IMR-90 (cell line): ENCODE data around the gene DYRK1B. TPM values are rescaled to one million over a fixed set of nuclear protein-coding genes. Genes with fewer than 3 reads are reported as not detected.

ENCODE experiments used
- ATAC-seq: fragments of 200-7000 bp; cut with Tn5 transposase; 2 replicates; pipeline ENCODE4 v1.9.1; 2020; ENCODE audit warnings: low read depth, mild to moderate bottlenecking, moderate library complexity
- BruUV-seq: library from RNA; stranded (reverse); fragments of 400-500 nt; replicated peaks from 2 replicates; lab custom pipeline; 2021; lab: Mats Ljungman, UMichigan
- CTCF ChIA-PET: fragments of 300-600 bp; formaldehyde crosslinking; extraction: SDS; loops from one replicate; lab custom pipeline; 2021; ENCODE audit warnings: antibody characterized with exemption; lab: Yijun Ruan, JAX
- POLR2A ChIA-PET: fragments of 300-600 bp; sonication (Branson Sonifier 250); formaldehyde crosslinking; loops from one replicate; lab custom pipeline; 2022; ENCODE audit warnings: antibody characterized with exemption; ENCODE audit not compliant: unreplicated experiment; lab: Charles Lee
- DNase-seq: peaks from one replicate; pipeline ENCODE4 v3.0.0; 2013
- H2AFZ ChIP-seq: replicated peaks from 2 replicates; pipeline ENCODE3; 2013; ENCODE audit warnings: low read length, mild to moderate bottlenecking; ENCODE audit not compliant: poor library complexity
- H2AK5ac ChIP-seq: 2 replicates; pipeline ENCODE4 v1.6.1; 2013; ENCODE audit warnings: low read depth, low read length, inconsistent platforms
- H2AK9ac ChIP-seq: replicated peaks from 2 replicates; pipeline ENCODE3; 2013; ENCODE audit warnings: mild to moderate bottlenecking, low read depth, low read length, moderate library complexity; ENCODE audit not compliant: poor library complexity
- H2BK120ac ChIP-seq: 2 replicates; pipeline ENCODE4 v1.6.1; 2013; ENCODE audit warnings: low read depth, low read length, inconsistent platforms
- H2BK15ac ChIP-seq: 3 replicates; pipeline ENCODE4 v1.6.1; 2013; ENCODE audit warnings: low read depth, low read length, inconsistent platforms
- H2BK20ac ChIP-seq: 2 replicates; pipeline ENCODE4 v1.6.1; 2013; ENCODE audit warnings: low read depth, mild to moderate bottlenecking, inconsistent platforms, low read length, moderate library complexity
- H2BK5ac ChIP-seq: 2 replicates; pipeline ENCODE4 v1.6.1; 2013; ENCODE audit warnings: mild to moderate bottlenecking, low read depth, low read length, inconsistent platforms; ENCODE audit not compliant: poor library complexity, severe bottlenecking
- H3K14ac ChIP-seq: replicated peaks from 2 replicates; pipeline ENCODE4 v1.6.1; 2013; ENCODE audit warnings: low read depth, low read length, inconsistent platforms
- H3K18ac ChIP-seq: 2 replicates; pipeline ENCODE4 v1.6.1; 2013; ENCODE audit warnings: low read depth, low read length, control low read depth
- H3K23ac ChIP-seq: 2 replicates; pipeline ENCODE4 v1.6.1; 2013; ENCODE audit warnings: low read depth, low read length, inconsistent platforms
- H3K27ac ChIP-seq: 2 replicates; pipeline ENCODE4 v1.5.1; 2013; ENCODE audit warnings: mild to moderate bottlenecking, control low read depth, low read length; ENCODE audit not compliant: insufficient read depth
- H3K27me3 ChIP-seq: 2 replicates; pipeline ENCODE4 v1.6.1; 2013; ENCODE audit warnings: low read length; ENCODE audit not compliant: control insufficient read depth, insufficient read depth
- H3K36me3 ChIP-seq: 2 replicates; pipeline ENCODE4 v1.6.1; 2013; ENCODE audit warnings: low read length, mixed read lengths; ENCODE audit not compliant: control insufficient read depth, insufficient read depth
- H3K4ac ChIP-seq: 2 replicates; pipeline ENCODE4 v1.6.1; 2013; ENCODE audit warnings: low read depth, low read length, inconsistent platforms
- H3K4me1 ChIP-seq: 2 replicates; pipeline ENCODE4 v1.6.1; 2013; ENCODE audit warnings: low read length, mixed read lengths; ENCODE audit not compliant: control insufficient read depth, insufficient read depth
- H3K4me2 ChIP-seq: 2 replicates; pipeline ENCODE4 v1.6.1; 2013; ENCODE audit warnings: low read depth, mild to moderate bottlenecking, control low read depth, low read length, moderate library complexity
- H3K4me3 ChIP-seq: 2 replicates; pipeline ENCODE4 v1.5.1; 2013; ENCODE audit warnings: low read depth, mild to moderate bottlenecking, control low read depth, low read length, moderate library complexity; ENCODE audit not compliant: insufficient read depth
- H3K56ac ChIP-seq: 2 replicates; pipeline ENCODE4 v1.6.1; 2013; ENCODE audit warnings: low read length, inconsistent platforms; ENCODE audit not compliant: insufficient read depth; ENCODE audit errors: extremely low read depth
- H3K79me1 ChIP-seq, 2 experiments: 2 replicates each; pipeline ENCODE4 v1.6.1; 2013; ENCODE audit warnings: low read length in 2 of 2, inconsistent platforms in 1 of 2, low read depth in 1 of 2
- H3K9ac ChIP-seq: 2 replicates; pipeline ENCODE4 v1.6.1; 2013; ENCODE audit warnings: low read depth, low read length, control low read depth
- H3K9me1 ChIP-seq: 2 replicates; pipeline ENCODE4 v1.6.1; 2013; ENCODE audit warnings: low read length, inconsistent platforms; ENCODE audit not compliant: insufficient read depth
- H3K9me3 ChIP-seq: 2 replicates; pipeline ENCODE4 v1.6.1; 2013; ENCODE audit warnings: low read length; ENCODE audit not compliant: control insufficient read depth, insufficient read depth
- H4K20me1 ChIP-seq: 2 replicates; pipeline ENCODE4 v1.6.1; 2013; ENCODE audit warnings: low read length, inconsistent platforms; ENCODE audit not compliant: insufficient read depth
- H4K5ac ChIP-seq: 2 replicates; pipeline ENCODE4 v1.6.1; 2013; ENCODE audit warnings: mild to moderate bottlenecking, low read depth, low read length, control low read depth
- H4K8ac ChIP-seq, 2 experiments: 2 replicates each; pipeline ENCODE4 v1.6.1; 2013; ENCODE audit warnings: low read depth in 2 of 2, low read length in 2 of 2, control low read depth in 1 of 2, inconsistent platforms in 1 of 2
- H4K91ac ChIP-seq: 2 replicates; pipeline ENCODE4 v1.6.1; 2013; ENCODE audit warnings: low read depth, low read length, inconsistent platforms; ENCODE audit not compliant: insufficient read depth
- BHLHE40 ChIP-seq: fragments of 150-350 bp; IDR thresholded peaks from 2 replicates; pipeline ENCODE4 v1.6.1; 2016; ENCODE audit warnings: mild to moderate bottlenecking, low read depth, low read length
- CHD1 ChIP-seq: IDR thresholded peaks from 2 replicates; pipeline ENCODE4 v1.6.1; 2012; ENCODE audit warnings: low read depth, low read length, improper control_type of control experiment
- MAFK ChIP-seq: IDR thresholded peaks from 2 replicates; pipeline ENCODE4 v1.6.1; 2012; ENCODE audit warnings: low read depth, low read length, improper control_type of control experiment
- MXI1 ChIP-seq: IDR thresholded peaks from 2 replicates; pipeline ENCODE4 v1.6.1; 2012; ENCODE audit warnings: low read depth, mild to moderate bottlenecking, low read length, moderate library complexity, borderline replicate concordance
- POLR2A ChIP-seq: IDR thresholded peaks from 2 replicates; pipeline ENCODE4 v1.6.1; 2012; ENCODE audit warnings: mild to moderate bottlenecking, low read depth, low read length
- RCOR1 ChIP-seq: IDR thresholded peaks from 2 replicates; pipeline ENCODE4 v1.6.1; 2012; ENCODE audit warnings: mild to moderate bottlenecking, low read length, improper control_type of control experiment; ENCODE audit not compliant: insufficient replicate concordance
- WGBS, 2 experiments: methylation state at CpG; one replicate each; pipeline versions ENCODE4 v1.1.5 to v1.1.7; 2013; ENCODE audit warnings: missing lambda C conversion rate in 2 of 2; ENCODE audit not compliant: insufficient read length in 1 of 2; ENCODE audit errors: extremely low coverage in 2 of 2; 5-methylcytosine and 5-hydroxymethylcytosine counted together
- dilution Hi-C: fragments of 300-500 bp; cut with HindIII; formaldehyde crosslinking; loops from one replicate; pipeline ENCODE4 v1.14.3; 2018; ENCODE audit warnings: low sequenced_read_pairs; ENCODE audit not compliant: unreplicated experiment
- in situ Hi-C: fragments of 300-500 bp; cut with MboI; formaldehyde crosslinking; loops from 3 replicates; pipeline ENCODE4 v1.14.3; 2019; ENCODE audit warnings: low sequenced_read_pairs, inconsistent platforms, mixed read lengths
- intact Hi-C: fragments of 100-400 bp; cut with micrococcal nuclease; formaldehyde crosslinking; loops from 2 replicates; pipeline ENCODE4 v1.10.0; 2022
- polyA plus RNA-seq, 3 experiments: library from polyadenylated mRNA; depleted of rRNA; stranded (reverse); fragments of >200 nt; gene quantifications; 2 replicates each; pipeline ENCODE4 v1.2.3, GENCODE V29; 2012; ENCODE audit warnings: low replicate concordance in 1 of 3
- total RNA-seq: library from RNA; depleted of rRNA; stranded (reverse); fragments of >200 nt; gene quantifications from 2 replicates; pipeline ENCODE4 v1.2.3, GENCODE V29; 2012
- TF ChIP-seq, protein P1 (sequence below): fragments of 150-350 bp; IDR thresholded peaks from 2 replicates; pipeline ENCODE4 v1.6.1; 2017; ENCODE audit warnings: mild to moderate bottlenecking, antibody characterized with exemption, low read length, low read depth
- TF ChIP-seq, protein P2 (sequence below): fragments of 150-350 bp; IDR thresholded peaks from 2 replicates; pipeline ENCODE4 v1.6.1; 2016; ENCODE audit warnings: low read depth, mild to moderate bottlenecking, low read length, moderate library complexity, borderline replicate concordance

DYRK1B gene
- total and polyA plus RNA-seq, 2 of the 4 experiments (the other 2 are of a cell fraction) = 2.7 to 11.4 TPM

DNA sequence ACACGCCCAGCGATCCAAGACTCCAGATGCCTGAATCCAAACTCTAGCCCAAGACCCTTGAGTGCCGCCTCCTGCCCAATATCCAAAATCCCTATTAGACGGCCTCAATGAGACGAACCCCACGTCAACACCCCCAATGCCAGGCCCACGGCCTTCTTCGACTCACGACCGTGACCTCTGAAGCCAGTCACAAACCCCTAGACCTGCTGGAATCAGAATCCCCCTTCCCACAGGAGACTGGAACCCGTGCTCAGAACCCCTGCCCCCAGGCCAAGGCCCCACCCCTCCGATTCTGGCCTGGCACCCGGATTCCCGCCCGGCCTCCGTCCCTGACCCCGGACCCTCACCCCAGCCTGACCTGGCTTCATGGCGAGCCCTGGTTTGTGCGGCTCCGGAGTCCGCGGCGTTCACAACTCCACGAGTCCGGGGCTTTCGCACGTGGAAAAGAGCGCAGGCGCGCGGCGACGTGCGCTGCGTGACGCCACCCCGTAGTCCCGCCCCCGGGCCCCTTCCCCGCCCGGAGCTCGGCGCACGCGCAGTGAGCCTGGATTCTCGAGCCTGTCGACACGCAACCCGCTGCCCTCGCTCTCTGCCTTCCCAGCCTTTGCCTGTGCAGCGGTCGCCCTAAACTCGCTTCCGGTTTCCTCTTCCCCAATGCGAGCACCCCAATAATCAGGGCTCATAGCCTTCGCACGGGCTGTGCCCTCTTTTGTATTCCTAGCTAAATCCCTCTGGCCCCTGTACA lies 12.1 kb upstream of the DYRK1B start, which contains the start of gene FBL:
Gene FBL (minus strand): TSS at position 447 of the 745 bp plus-strand sequence. CDS start 79 bp downstream, at position 368.
- no peak within 1 kb of the TSS for H2BK15ac ChIP-seq
- no TSS peak for BruUV-seq

More for the DNA sequence above, 12.1 kb upstream of the DYRK1B start, which contains the start of gene FBL:
- peak within 1 kb of the TSS; percentile 84 for H4K91ac ChIP-seq
- peak within 1 kb of the TSS; percentile 91 for H3K9ac ChIP-seq
- peak within 1 kb of the TSS; percentile 90 for H3K23ac ChIP-seq
- DNase-seq (peak; percentile 85), ATAC-seq (peak; percentile 89)
- peak within 1 kb of the TSS; percentile 93 for H2AFZ ChIP-seq
- H3K9me1 ChIP-seq = peaks cover 5% of the 10 kb centered on the region; the same call in 1 of the 2 replicates
- H3K4me1 ChIP-seq = peaks cover 19% of the 10 kb centered on the region
- peak within 1 kb of the TSS; percentile 81 for H3K4ac ChIP-seq
- POLR2A ChIA-PET = interaction anchor here (0.6 kb wide), 1 partner anchor 247 kb away, joined by 4 read pairs; no protein-coding TSS in a partner anchor
- peak within 1 kb of the TSS; percentile 80 for H2BK5ac ChIP-seq
- H3K36me3 ChIP-seq = no peaks in the 10 kb centered on the region
- in situ Hi-C loops (loop anchor here (10.0 to 25.0 kb wide), 2 partner anchors 301 to 409 kb away; partner anchors contain the start of genes EID2, RPS16 and SUPT5H), dilution Hi-C loops (no loop called here), intact Hi-C loops (loop anchor here (2.0 to 10.0 kb wide), 3 partner anchors 125 to 401 kb away; partner anchors contain the start of genes PSMC4 and SUPT5H)
- H4K5ac ChIP-seq = peak within 1 kb of the TSS; percentile 98
- H2AK5ac ChIP-seq = peak within 1 kb of the TSS; percentile 55; the same call in 1 of the 2 replicates
- H3K79me1 ChIP-seq = peaks cover 0 to 42% of the 10 kb centered on the region in 2 experiments; a peak in 3 of 4 replicates
- no peaks in the 10 kb centered on the region for H3K9me3 ChIP-seq
- H3K18ac ChIP-seq = peak within 1 kb of the TSS; percentile 78
- H2AK9ac ChIP-seq = peak within 1 kb of the TSS; percentile 89
- no peaks in the 10 kb centered on the region for H3K27me3 ChIP-seq
- WGBS, 2 experiments = 1% methylated on average over 38 of the region's 57 CpGs; no CpG with 5 or more reads in 1 of the 2 experiments
- H4K8ac ChIP-seq = peak within 1 kb of the TSS; percentile 95 to 97
- peak within 1 kb of the TSS; percentile 79 for H3K56ac ChIP-seq
- peak within 1 kb of the TSS; percentile 45; the same call in 1 of the 2 replicates for H2BK120ac ChIP-seq
- H2BK20ac ChIP-seq = 0 out of 2 replicates have a peak within 1 kb of the TSS, but pooled peaks have one; percentile 10
- H3K14ac ChIP-seq = peak within 1 kb of the TSS; percentile 86
- peak within 1 kb of the TSS; percentile 98 for H3K4me2 ChIP-seq
- CTCF ChIA-PET = interaction anchor here (1.1 to 1.8 kb wide), 2 partner anchors 53 to 125 kb away, joined by 3 to 8 read pairs; partner anchors contain the start of gene PSMC4
- TF ChIP-seq, protein P1, sequence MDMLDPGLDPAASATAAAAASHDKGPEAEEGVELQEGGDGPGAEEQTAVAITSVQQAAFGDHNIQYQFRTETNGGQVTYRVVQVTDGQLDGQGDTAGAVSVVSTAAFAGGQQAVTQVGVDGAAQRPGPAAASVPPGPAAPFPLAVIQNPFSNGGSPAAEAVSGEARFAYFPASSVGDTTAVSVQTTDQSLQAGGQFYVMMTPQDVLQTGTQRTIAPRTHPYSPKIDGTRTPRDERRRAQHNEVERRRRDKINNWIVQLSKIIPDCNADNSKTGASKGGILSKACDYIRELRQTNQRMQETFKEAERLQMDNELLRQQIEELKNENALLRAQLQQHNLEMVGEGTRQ = 0 out of 2 replicates have a peak, but pooled peaks have one; percentile 17
- TF ChIP-seq MAFK (no peak), RCOR1 (no peak), POLR2A (peak; percentile 59), MXI1 (peak; percentile 97), BHLHE40 (no peak; the same call in 1 of the 2 replicates), CHD1 (no peak)
- TF ChIP-seq, protein P2, sequence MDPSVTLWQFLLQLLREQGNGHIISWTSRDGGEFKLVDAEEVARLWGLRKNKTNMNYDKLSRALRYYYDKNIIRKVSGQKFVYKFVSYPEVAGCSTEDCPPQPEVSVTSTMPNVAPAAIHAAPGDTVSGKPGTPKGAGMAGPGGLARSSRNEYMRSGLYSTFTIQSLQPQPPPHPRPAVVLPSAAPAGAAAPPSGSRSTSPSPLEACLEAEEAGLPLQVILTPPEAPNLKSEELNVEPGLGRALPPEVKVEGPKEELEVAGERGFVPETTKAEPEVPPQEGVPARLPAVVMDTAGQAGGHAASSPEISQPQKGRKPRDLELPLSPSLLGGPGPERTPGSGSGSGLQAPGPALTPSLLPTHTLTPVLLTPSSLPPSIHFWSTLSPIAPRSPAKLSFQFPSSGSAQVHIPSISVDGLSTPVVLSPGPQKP = no peak
- peak within 1 kb of the TSS; percentile 85 for H3K27ac ChIP-seq
- H3K4me3 ChIP-seq = peak within 1 kb of the TSS; percentile 85
- peaks cover 28% of the 10 kb centered on the region for H4K20me1 ChIP-seq
